ENCODE measurements around the gene GPRC5D. TPM values are rescaled to one million over a fixed set of nuclear protein-coding genes. Genes with fewer than 3 reads are reported as not detected.

GPRC5D gene
- polyA plus RNA-seq, 1 of the 3 experiments (the other 2 are of a cell fraction) = not detected

- WGBS (ENCODE audit: low lambda C conversion rate) = 8% methylated on average over 30 of the region's 50 CpGs
- no peaks in the 10 kb centered on the region for H4K20me1 ChIP-seq (ENCODE audit: insufficient read depth)
- peak within 1 kb of the TSS; percentile 23 to 33; a peak in 3 of 4 replicates for H3K27ac ChIP-seq (ENCODE audit: low read depth in 2 of 2, low read length in 1 of 2)
- H3F3A ChIP-seq (replicated peaks; ENCODE audit: insufficient read depth) = peaks cover 4% of the 10 kb centered on the region
- no peaks in the 10 kb centered on the region for H3K79me2 ChIP-seq (ENCODE audit: insufficient read depth)
- peak within 1 kb of the TSS; percentile 79 for H3K4me2 ChIP-seq
- DNase-seq = peak; percentile 68
- ChIA-PET CTCF (interaction anchor here (0.7 to 2.1 kb wide), 6 partner anchors 11 to 364 kb away, joined by 3 to 16 read pairs (median 5); no protein-coding TSS in a partner anchor), POLR2A (no interaction called here)
- peak within 1 kb of the TSS; percentile 58 for H3K9ac ChIP-seq
- H3K9me3 ChIP-seq = no peaks in the 10 kb centered on the region
- no peaks in the 10 kb centered on the region for H3K9me2 ChIP-seq
- H3K36me3 ChIP-seq (replicated peaks in 1 of 2; ENCODE audit: control insufficient read depth in 1 of 2, insufficient read depth in 2 of 2, low read length in 1 of 2) = no peaks in the 10 kb centered on the region
- no peaks in the 10 kb centered on the region for H3K27me3 ChIP-seq (ENCODE audit: insufficient read depth)
- peak within 1 kb of the TSS; percentile 89 for H2AFZ ChIP-seq (ENCODE audit: low read depth)
- peak within 1 kb of the TSS; percentile 51 to 60 for H3K4me3 ChIP-seq (ENCODE audit: low read depth in 2 of 2, low read length in 1 of 2)
- peaks cover 5 to 14% of the 10 kb centered on the region in 2 experiments; a peak in 1 of 4 replicates for H3K4me1 ChIP-seq (ENCODE audit: control insufficient read depth in 1 of 2, insufficient read depth in 2 of 2, low read depth in 1 of 2, low read length in 1 of 2)
- TF ChIP-seq FOXJ3 (CRISPR knock-in tag; IDR thresholded peaks at IDR 0.05) (no peak), TCF12 (IDR thresholded peaks at IDR 0.05) (no peak; the same call in 1 of the 2 replicates), YY1 (IDR thresholded peaks at IDR 0.05; ENCODE audit: low read depth) (0 out of 2 replicates have a peak, but pooled peaks have one; percentile 5), ELF1 (IDR thresholded peaks at IDR 0.05) (no peak), RXRA (IDR thresholded peaks at IDR 0.05; ENCODE audit: borderline replicate concordance, low read depth) (peak; percentile 68; the same call in 1 of the 2 replicates), RCOR1 (IDR thresholded peaks at IDR 0.05; ENCODE audit: low read length) (no peak), MAX (IDR thresholded peaks at IDR 0.05; ENCODE audit: low read depth) (peak; percentile 61; the same call in 1 of the 2 replicates), TAF1 (IDR thresholded peaks at IDR 0.05; ENCODE audit: borderline replicate concordance, low read depth, low read length) (no peak), MEF2A (IDR thresholded peaks at IDR 0.05; ENCODE audit: borderline replicate concordance, low read depth) (no peak), FOSL2 (IDR thresholded peaks at IDR 0.05; ENCODE audit: borderline replicate concordance, low read depth) (no peak), GATA2 (CRISPR knock-in tag; IDR thresholded peaks at IDR 0.05) (no peak), EZH2phosphoT487 (IDR thresholded peaks at IDR 0.05; ENCODE audit: borderline replicate concordance, low read depth) (no peak), RFX5 (IDR thresholded peaks at IDR 0.05; ENCODE audit: low read length) (no peak), ZBTB33 (IDR thresholded peaks at IDR 0.05; ENCODE audit: borderline replicate concordance, low read depth) (no peak), IRF3 (IDR thresholded peaks at IDR 0.05; ENCODE audit: low read depth, low read length) (no peak), CHD2 (IDR thresholded peaks at IDR 0.05; ENCODE audit: low read length, partially characterized antibody) (no peak), NFIC (IDR thresholded peaks at IDR 0.05; ENCODE audit: borderline replicate concordance) (peak; percentile 21), GABPA (IDR thresholded peaks at IDR 0.05; ENCODE audit: low read depth) (no peak), MXI1 (IDR thresholded peaks at IDR 0.05; ENCODE audit: low read depth, low read length) (no peak), JUND (IDR thresholded peaks at IDR 0.05) (no peak)
- TF ChIP-seq, protein P1, sequence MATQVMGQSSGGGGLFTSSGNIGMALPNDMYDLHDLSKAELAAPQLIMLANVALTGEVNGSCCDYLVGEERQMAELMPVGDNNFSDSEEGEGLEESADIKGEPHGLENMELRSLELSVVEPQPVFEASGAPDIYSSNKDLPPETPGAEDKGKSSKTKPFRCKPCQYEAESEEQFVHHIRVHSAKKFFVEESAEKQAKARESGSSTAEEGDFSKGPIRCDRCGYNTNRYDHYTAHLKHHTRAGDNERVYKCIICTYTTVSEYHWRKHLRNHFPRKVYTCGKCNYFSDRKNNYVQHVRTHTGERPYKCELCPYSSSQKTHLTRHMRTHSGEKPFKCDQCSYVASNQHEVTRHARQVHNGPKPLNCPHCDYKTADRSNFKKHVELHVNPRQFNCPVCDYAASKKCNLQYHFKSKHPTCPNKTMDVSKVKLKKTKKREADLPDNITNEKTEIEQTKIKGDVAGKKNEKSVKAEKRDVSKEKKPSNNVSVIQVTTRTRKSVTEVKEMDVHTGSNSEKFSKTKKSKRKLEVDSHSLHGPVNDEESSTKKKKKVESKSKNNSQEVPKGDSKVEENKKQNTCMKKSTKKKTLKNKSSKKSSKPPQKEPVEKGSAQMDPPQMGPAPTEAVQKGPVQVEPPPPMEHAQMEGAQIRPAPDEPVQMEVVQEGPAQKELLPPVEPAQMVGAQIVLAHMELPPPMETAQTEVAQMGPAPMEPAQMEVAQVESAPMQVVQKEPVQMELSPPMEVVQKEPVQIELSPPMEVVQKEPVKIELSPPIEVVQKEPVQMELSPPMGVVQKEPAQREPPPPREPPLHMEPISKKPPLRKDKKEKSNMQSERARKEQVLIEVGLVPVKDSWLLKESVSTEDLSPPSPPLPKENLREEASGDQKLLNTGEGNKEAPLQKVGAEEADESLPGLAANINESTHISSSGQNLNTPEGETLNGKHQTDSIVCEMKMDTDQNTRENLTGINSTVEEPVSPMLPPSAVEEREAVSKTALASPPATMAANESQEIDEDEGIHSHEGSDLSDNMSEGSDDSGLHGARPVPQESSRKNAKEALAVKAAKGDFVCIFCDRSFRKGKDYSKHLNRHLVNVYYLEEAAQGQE (IDR thresholded peaks at IDR 0.05; ENCODE audit: low read depth, low read length) = peak; percentile 88
- TF ChIP-seq, protein P2, sequence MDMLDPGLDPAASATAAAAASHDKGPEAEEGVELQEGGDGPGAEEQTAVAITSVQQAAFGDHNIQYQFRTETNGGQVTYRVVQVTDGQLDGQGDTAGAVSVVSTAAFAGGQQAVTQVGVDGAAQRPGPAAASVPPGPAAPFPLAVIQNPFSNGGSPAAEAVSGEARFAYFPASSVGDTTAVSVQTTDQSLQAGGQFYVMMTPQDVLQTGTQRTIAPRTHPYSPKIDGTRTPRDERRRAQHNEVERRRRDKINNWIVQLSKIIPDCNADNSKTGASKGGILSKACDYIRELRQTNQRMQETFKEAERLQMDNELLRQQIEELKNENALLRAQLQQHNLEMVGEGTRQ (IDR thresholded peaks at IDR 0.05; ENCODE audit: borderline replicate concordance, low read depth, low read length) = no peak
- TF ChIP-seq, protein P3, sequence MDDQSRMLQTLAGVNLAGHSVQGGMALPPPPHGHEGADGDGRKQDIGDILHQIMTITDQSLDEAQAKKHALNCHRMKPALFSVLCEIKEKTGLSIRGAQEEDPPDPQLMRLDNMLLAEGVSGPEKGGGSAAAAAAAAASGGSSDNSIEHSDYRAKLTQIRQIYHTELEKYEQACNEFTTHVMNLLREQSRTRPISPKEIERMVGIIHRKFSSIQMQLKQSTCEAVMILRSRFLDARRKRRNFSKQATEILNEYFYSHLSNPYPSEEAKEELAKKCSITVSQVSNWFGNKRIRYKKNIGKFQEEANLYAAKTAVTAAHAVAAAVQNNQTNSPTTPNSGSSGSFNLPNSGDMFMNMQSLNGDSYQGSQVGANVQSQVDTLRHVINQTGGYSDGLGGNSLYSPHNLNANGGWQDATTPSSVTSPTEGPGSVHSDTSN (IDR thresholded peaks at IDR 0.05) = no peak
Measured at GRCh38 chr12:12891080-12891880, 60.7 kb downstream of the GPRC5D start, which contains the start of gene GPRC5A. Gene GPRC5A, plus strand, starts transcription at chr12:12891562. Its CDS starts 16,688 bp downstream, at chr12:12908250.

Measured in SK-N-SH (cell line).